WI38 (cell line): Measurements from ENCODE around the gene CUL1.
"Not testable (repeated sequence)": the region's sequence is repeated elsewhere in the genome, so short reads cannot be mapped to it uniquely, and the experiment has no call there.

Experiments used
- H3K4me3 ChIP-seq: 2 replicates; pipeline ENCODE4 v1.5.1; 2011; ENCODE audit warnings: low read depth, mild to moderate bottlenecking, control low read depth, low read length
- CTCF ChIP-seq: IDR thresholded peaks from 2 replicates; pipeline ENCODE4 v1.5.1; 2012; ENCODE audit warnings: low read depth, mild to moderate bottlenecking, control low read depth, low read length

The CUL1 gene

GRCh38 chr7:148708026-148708885 is 9.6 kb downstream of the CUL1 start:
- TF ChIP-seq CTCF = no peak
- no peak overlapping the region for H3K4me3 ChIP-seq

DNA sequence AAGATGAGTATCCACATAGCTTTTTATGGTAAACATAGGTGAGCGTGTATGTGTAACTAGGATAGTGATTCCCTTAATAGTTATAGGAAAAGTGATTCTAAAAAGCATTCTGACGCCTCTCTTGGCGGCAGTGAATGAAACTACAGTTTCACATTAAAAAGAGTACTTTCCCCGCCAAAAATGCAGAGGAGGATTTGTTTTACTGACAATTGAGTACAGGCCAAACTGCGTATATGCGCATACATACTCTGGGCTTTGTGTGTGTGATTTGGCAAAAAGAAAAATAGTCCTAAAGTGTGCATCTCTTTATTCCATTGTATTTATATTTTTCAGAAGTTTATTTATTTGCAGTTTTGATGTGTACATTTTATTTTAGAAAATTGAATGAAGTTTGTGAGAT is 10.3 kb downstream of the CUL1 start:
- TF ChIP-seq CTCF = no peak

GRCh38 chr7:148710426-148710825 is 11.7 kb downstream of the CUL1 start:
- not testable (repeated sequence) for H3K4me3 ChIP-seq

More for the DNA sequence above, 10.3 kb downstream of the CUL1 start:
- H3K4me3 ChIP-seq = no peak overlapping the region

DNA sequence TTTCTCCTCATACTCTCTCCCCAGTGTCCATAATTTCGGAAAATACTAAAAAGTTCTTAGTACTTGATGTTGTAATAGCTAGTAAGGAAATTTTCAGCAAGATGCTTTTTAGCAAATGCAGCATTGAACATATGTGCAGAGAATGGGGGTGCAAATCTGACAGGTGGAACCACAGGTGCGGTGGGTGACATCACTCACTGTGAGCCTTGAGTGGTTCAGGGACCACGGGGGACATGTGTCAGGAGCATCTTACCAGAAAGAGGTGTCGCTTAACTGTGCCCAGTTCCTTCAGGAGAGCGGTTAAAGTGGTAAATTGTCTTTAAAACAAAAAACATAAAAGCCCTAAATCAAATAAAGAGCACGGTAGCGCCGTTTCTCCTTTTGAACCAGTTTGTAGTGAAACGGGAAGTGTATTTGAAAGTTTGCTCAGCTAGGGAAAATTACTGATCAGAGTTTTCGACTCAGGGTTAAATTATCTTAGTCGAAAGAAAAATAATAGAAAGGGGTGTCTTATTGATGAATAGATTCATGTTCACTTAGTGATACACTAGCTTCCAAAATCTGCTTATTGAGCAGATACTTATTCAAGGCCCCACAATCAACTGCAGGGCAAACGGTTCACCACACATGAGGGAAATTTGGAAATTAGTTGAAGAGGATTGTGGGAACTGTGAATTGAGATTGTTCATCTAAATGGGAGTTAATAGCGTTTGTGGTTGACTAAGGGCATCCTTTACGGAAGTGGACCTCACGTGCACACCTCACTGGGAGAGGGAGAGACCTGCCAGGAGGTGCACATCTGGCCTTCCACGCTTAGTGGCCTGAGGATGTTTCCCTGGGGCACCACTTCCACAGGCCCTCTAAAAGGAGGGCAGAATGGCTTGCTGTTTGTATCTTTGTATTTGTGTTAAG is 12.7 kb downstream of the CUL1 start:
- H3K4me3 ChIP-seq = no peak overlapping the region
- no peak for TF ChIP-seq CTCF

- H3K4me3 ChIP-seq = no peak overlapping the region
- TF ChIP-seq CTCF = no peak
These were observed 14.1 kb downstream of the CUL1 start for GRCh38 chr7:148712678-148713329.

DNA sequence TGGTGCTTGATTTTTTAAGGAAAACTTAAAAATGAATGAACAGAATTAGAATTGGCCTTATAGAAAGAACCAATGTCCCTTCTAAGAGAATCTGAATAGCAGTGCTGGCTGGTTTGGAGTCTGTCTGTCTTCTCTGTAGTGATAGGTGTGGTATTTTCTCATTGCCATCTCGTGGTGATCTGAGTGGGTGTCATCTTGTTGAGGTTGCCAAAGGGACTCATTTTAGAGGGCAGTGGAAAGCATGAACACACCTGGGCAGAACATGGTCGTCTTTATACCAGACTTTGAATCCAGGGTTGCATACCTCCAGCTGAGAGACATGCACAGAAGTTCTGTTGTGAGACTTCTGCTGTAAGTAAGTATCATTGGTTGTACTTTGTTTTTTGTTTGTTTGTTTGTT is 15.8 kb downstream of the CUL1 start:
- TF ChIP-seq CTCF = no peak
- H3K4me3 ChIP-seq = no peak overlapping the region

DNA sequence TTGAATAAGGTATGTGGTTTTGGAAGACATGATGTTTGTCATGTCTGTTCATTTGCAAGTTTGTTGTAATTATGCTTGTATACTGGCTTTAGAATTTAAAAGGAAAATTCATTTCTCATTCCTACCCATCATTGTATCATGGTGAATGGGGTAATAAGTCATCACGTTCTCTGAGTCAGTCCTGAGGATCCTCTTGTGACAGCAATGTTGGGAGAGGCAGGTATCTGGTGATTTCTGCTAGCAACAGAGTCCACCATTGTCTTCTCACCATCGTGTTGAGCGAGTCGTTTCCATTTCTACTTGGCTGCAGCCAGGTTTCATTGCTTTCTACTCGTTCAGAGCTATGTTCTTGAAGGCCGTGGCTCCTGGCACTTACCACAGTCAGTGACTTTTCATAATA is 16.3 kb downstream of the CUL1 start:
- no peak overlapping the region for H3K4me3 ChIP-seq

More for the DNA sequence above, 16.3 kb downstream of the CUL1 start:
- no peak for TF ChIP-seq CTCF
